Muscle layer of duodenum (tissue), 2 donors: ENCODE measurements around the gene GAMT.

ENCODE experiments used
- H3K27ac ChIP-seq: one replicate; pipeline ENCODE4 v1.7.0; 2013; ENCODE audit warnings: mild to moderate bottlenecking, low read length
- H3K27me3 ChIP-seq: one replicate; pipeline ENCODE4 v1.7.0; 2013; ENCODE audit warnings: low read depth, mild to moderate bottlenecking, control low read depth, low read length
- H3K36me3 ChIP-seq, 2 donors: one replicate each; pipeline ENCODE4 v1.7.0; 2013; ENCODE audit warnings: low read length in 2 of 2, control low read depth in 1 of 2, mild to moderate bottlenecking in 1 of 2; ENCODE audit not compliant: insufficient read depth in 2 of 2, control insufficient read depth in 1 of 2
- H3K4me1 ChIP-seq, 2 donors: one replicate each; pipeline ENCODE4 v1.7.0; 2013; ENCODE audit warnings: low read length in 2 of 2, mild to moderate bottlenecking in 2 of 2, control low read depth in 1 of 2, moderate library complexity in 1 of 2; ENCODE audit not compliant: insufficient read depth in 2 of 2, control insufficient read depth in 1 of 2
- H3K4me3 ChIP-seq, 2 donors: one replicate each; pipeline ENCODE4 v1.7.0; 2013; ENCODE audit warnings: low read length in 2 of 2, low read depth in 1 of 2, mild to moderate bottlenecking in 1 of 2
- H3K9me3 ChIP-seq, 2 donors: one replicate each; pipeline ENCODE4 v1.7.0; 2013; ENCODE audit warnings: low read length in 2 of 2, control low read depth in 1 of 2, mild to moderate bottlenecking in 1 of 2; ENCODE audit not compliant: control insufficient read depth in 1 of 2
- donor health status: healthy.

GAMT gene

DNA sequence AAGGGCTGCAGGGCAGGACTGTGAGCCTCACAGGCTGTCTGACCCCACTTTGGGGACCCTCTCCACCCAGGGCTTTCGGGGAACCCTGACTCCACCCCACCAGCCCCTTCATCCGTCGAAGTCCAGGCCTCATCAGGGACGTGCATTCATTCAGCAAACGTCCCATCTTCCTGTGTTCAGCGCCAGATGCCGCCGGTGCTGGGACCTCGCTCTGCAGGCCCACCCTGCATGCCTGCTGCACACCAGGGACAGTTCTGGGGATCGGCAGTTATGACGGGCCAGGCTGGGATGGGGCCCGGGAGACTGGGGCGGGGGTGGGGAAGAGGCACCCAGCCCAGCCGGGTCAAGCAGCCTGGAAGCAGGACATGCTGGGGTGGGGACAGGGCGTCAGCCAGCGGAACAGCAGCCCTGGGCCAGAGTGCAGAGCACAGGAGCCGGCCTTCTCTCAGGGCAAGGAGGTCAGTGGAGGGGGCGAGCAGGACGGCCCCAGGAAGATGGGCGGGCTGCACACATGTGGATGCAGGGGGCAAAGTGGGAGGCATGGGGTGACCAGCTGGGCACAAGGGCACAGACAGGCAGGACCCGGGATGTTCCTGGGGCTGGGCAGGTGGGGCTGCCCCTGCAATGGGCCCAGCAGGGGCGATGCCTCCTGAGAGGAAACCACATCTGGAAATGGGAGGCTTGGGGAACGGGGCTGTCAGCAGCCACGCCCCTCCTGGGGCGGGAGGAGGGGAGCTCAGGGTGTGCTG is 5.1 kb downstream of the GAMT start:
- Histone ChIP-seq H3K27me3 (no peaks in the 10 kb centered on the region), H3K4me1 (peaks cover 0 to 34% of the 10 kb centered on the region in 2 donors), H3K36me3 (peaks cover 12 to 28% of the 10 kb centered on the region in 2 donors), H3K4me3 (no peak overlapping the region), H3K27ac (no peak overlapping the region), H3K9me3 (no peaks in the 10 kb centered on the region)

DNA sequence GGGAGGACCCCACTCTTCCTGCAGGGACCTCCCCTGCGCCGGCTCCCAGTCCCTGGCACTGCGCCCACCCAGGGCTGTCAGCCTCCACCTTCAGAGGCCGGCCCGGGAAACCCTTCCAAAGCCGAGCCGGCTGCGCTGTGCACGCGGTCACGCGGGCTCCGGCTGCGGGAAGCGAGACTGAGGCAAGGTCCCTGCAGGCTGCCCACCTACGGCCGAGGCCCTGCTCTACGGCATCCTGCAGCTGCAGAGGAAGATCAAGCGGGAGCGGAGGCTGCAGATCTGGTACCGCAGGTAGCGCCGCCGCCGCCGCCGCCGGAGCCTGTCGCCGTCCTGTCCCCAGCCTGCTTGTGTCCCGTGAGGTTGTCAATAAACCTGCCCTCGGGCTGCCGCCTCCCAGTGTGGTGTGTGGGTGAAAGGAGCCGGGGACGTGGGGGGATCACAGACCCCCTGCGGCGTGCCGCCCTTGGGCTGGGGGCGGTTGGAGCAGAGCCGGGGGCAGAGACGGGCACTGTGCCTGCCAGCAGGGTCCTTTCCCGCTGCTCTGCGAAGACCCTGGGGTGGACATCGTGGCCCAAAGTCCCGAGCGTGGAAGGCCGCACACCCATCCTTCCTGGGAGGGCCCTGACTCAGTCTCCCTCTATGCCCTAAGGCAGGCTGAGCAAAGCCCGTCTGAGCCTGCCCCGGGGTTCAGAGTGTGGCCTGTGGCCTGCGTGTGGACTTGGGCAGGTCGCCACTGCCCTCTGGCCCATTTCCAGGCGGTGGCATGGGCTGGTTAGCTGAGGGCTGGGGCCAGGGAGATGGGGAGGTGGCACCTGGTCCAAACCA is 5.9 kb downstream of the GAMT start:
- Histone ChIP-seq H3K9me3 (no peaks in the 10 kb centered on the region), H3K4me3 (no peak overlapping the region), H3K27ac (no peak overlapping the region), H3K4me1 (peaks cover 0 to 26% of the 10 kb centered on the region in 2 donors), H3K27me3 (no peaks in the 10 kb centered on the region), H3K36me3 (peaks cover 12 to 35% of the 10 kb centered on the region in 2 donors)

DNA sequence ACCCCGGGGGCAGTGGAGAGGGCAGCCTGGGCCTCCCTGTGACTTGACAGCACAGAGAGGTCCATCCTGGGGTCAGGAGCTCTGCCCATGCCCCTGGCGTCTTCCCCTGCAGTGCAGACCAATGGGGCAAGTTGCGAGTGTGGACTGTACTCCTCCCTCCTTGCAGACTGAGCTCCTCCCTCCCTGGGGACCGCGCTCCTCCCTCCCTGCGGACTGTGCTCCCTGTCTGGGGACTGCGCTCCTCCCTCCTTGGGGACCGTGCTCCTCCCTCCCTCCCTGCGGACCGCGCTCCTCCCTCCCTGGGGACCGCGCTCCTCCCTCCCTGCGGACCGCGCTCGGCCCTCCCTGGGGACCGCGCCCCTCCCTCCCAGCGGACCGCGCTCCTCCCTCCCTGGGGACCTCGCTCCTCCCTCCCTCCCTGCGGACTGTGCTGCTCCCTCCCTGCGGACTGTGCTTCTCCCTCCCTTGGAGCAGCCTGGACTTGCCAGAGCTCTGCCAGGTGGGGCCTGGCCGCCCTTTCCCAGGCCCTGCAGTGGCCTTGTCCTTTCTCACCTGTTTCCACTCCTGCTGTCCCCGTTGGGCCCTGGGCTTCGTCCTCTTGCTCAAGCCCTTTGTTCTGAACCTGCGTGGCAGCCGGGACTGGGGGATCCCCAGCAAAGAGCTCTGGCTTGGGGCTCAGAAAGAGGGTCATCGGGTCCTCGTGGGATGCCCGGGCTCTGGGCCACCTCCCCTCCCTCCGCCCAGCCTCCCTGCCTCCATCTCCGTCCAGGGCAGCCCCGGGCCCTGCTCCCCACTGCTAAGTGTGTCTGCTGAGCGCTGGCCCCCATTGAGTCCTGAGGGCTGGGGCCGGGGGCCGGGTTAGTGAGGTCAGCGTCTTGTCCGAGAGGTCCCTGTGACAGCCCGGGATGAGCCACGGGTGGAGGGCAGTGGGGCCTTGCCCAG is 6.8 kb downstream of the GAMT start:
- H3K27ac ChIP-seq, result no peak overlapping the region
- no peaks in the 10 kb centered on the region for H3K9me3 ChIP-seq
- peaks cover 14 to 44% of the 10 kb centered on the region in 2 donors for H3K36me3 ChIP-seq
- H3K4me3 ChIP-seq, result no peak overlapping the region
- H3K27me3 ChIP-seq, result no peaks in the 10 kb centered on the region
- peaks cover 0 to 24% of the 10 kb centered on the region in 2 donors for H3K4me1 ChIP-seq

DNA sequence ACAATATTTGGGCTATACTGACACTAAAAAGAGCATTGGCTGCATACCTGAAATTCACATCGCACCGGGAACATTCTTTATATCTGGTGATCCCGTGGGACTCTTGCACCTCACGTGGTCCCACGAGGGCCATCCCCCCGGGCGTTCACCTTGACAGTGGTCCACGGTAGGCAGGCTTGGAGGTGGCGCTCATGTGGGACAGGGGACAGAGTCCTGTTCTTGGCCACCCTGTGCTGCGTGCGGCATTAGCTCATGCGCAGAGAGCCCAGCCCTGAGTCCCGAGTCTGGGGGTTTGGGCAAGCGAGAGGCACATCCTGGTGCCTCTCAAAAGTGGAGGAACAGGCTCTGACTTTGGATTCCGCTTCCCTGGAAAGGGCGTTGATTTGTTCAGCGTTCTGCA is 7.5 kb downstream of the GAMT start:
- Histone ChIP-seq H3K4me3 (no peak overlapping the region), H3K27ac (no peak overlapping the region), H3K9me3 (no peaks in the 10 kb centered on the region), H3K36me3 (peaks cover 21 to 51% of the 10 kb centered on the region in 2 donors), H3K27me3 (no peaks in the 10 kb centered on the region), H3K4me1 (peaks cover 0 to 24% of the 10 kb centered on the region in 2 donors)

GRCh38 chr19:1392939-1393530 is 8.3 kb downstream of the GAMT start:
- no peak overlapping the region for H3K27ac ChIP-seq
- H3K4me1 ChIP-seq, result peaks cover 0 to 24% of the 10 kb centered on the region in 2 donors
- peaks cover 22 to 59% of the 10 kb centered on the region in 2 donors for H3K36me3 ChIP-seq

DNA sequence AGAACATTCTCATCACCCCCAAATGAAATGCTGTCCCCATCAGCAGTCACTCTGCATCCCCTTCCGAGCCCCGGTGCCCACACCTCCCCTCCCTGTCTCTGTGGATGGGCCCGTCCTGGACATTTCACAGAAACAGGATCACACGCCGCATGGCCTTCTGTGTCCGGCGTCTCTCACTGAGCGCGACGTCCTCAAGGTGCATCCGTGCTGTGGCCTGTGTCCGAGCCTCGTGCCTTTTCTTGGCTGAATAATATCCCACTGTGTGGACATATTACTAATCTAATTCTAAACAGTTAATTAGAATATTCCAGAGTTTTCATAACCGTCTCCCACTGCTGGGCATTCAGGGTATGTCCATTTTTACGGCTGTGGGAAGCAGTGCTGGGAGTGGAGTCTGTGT is 8.9 kb downstream of the GAMT start:
- Histone ChIP-seq H3K9me3 (no peaks in the 10 kb centered on the region), H3K27me3 (no peaks in the 10 kb centered on the region), H3K4me3 (no peak overlapping the region), H3K4me1 (peaks cover 0 to 26% of the 10 kb centered on the region in 2 donors), H3K27ac (no peak overlapping the region), H3K36me3 (peaks cover 22 to 62% of the 10 kb centered on the region in 2 donors)

More at GRCh38 chr19:1392939-1393530, 8.3 kb downstream of the GAMT start:
- Histone ChIP-seq H3K4me3 (no peak overlapping the region), H3K9me3 (no peaks in the 10 kb centered on the region), H3K27me3 (no peaks in the 10 kb centered on the region)

GRCh38 chr19:1390890-1391423 is 10.4 kb downstream of the GAMT start:
- no peaks in the 10 kb centered on the region for H3K27me3 ChIP-seq
- no peak overlapping the region for H3K4me3 ChIP-seq
- peaks cover 0 to 30% of the 10 kb centered on the region in 2 donors for H3K4me1 ChIP-seq
- H3K36me3 ChIP-seq, result peaks cover 22 to 68% of the 10 kb centered on the region in 2 donors
- no peaks in the 10 kb centered on the region for H3K9me3 ChIP-seq
- H3K27ac ChIP-seq, result no peak overlapping the region

- Histone ChIP-seq H3K27me3 (no peaks in the 10 kb centered on the region), H3K36me3 (peaks cover 22 to 70% of the 10 kb centered on the region in 2 donors), H3K4me1 (peaks cover 0 to 31% of the 10 kb centered on the region in 2 donors), H3K4me3 (no peak overlapping the region), H3K27ac (no peak overlapping the region), H3K9me3 (no peaks in the 10 kb centered on the region)
These were observed 12.1 kb downstream of the GAMT start for GRCh38 chr19:1389033-1389940.

GRCh38 chr19:1388637-1389026 is 12.7 kb downstream of the GAMT start:
- H3K36me3 ChIP-seq, result peaks cover 19 to 64% of the 10 kb centered on the region in 2 donors
- no peaks in the 10 kb centered on the region for H3K9me3 ChIP-seq
- H3K27ac ChIP-seq, result no peak overlapping the region
- peaks cover 0 to 34% of the 10 kb centered on the region in 2 donors for H3K4me1 ChIP-seq
- H3K27me3 ChIP-seq, result no peaks in the 10 kb centered on the region
- no peak overlapping the region for H3K4me3 ChIP-seq
